GM11168 (cell line): ENCODE data around the gene ULK4.

ENCODE experiments used
- in situ Hi-C: fragments of 300-500 bp; cut with MboI; formaldehyde crosslinking; loops from one replicate; pipeline ENCODE4 v1.12.0; 2022; ENCODE audit warnings: low sequenced_read_pairs; ENCODE audit not compliant: unreplicated experiment

Gene ULK4

DNA sequence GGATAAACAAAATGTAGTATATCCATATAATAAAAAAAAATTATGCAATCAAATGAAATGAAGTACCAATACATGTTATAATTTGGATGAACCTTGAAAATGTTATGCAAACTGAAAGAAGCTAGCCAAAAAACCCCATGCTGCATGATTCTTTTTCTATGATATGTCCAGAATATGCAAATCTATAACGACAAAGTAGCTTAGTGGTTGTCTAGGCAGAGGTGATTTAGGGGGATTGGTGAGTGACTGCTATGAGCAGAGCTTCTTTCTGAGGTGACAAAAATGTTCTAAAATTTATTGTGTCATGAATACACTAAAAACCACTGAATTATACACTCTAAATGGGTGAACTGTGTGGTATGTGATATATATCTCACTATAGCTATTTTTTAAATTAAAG lies 438.0 kb downstream of the ULK4 start:
- in situ Hi-C loops, result no loop called here

DNA sequence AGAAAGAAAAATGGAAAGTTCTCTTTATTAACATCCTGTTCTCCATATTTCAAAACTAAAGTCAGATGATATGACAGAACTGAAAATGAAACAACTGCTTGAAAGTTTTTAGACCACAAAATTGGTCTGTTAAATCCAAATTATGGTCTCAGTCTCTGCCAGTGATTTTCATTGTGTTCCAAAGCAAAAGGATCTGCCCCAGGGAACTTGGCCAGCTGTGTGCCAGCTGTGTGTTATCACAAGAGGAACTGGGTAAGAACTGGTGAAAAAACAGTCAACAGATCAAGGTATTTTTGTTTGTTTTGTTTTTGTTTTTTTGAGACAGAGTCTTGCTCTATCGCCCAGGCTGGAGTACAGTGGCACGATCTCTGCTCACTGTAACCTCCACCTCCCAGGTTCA lies 439.3 kb downstream of the ULK4 start:
- in situ Hi-C loops, result no loop called here

GRCh38 chr3:41521010-41521655 lies 440.8 kb downstream of the ULK4 start:
- in situ Hi-C loops, result no loop called here

DNA sequence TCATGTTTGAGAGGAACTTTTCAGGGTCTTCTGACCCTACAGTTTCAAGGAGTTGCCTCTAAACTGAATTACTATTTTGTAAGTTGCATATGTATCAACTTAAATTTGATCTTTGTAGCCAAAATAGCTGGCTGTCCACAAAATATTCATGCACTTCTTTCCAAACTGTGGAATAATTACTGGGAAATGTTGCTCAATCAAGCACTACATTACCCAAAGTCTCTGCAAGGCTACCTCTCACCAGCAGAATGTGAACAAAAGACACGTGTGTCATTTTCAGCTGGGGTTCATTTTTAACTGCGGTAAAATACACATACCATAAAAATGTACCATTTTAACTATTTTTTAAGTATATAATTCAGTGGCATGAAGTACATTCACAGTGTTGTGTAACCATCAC lies 442.2 kb downstream of the ULK4 start:
- in situ Hi-C loops, result no loop called here

GRCh38 chr3:41518626-41519025 lies 443.3 kb downstream of the ULK4 start:
- in situ Hi-C loops, result no loop called here

DNA sequence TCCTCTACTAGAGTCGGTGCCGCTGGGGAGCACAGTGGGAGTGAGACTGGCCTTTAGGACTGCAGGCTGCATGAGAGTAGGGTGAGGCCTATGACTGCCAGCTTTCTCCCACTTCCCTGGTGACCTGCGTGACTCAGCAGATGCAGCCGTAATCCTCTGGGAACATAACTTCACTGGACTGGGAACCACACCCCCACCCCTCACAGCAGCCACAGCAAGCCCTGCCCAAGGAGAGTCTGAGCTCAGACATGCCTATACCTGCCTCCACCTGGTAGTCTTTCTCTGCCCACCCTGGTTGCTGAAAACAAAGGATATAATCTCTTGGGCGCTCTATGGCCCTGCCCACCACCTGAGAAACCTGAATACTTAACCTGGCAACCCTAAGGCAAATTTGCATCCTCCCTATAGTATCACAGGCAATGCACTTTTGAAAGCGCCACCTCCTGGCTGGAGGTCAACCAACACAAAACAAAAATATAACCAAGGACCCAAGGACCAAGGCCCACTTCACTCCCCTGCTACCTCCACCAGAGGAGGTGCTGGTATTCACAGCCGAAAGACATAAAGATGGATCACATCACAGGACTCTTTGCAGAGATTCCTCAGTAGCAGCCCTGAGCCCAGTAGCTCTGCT lies 453.7 kb downstream of the ULK4 start:
- in situ Hi-C loops, result no loop called here

DNA sequence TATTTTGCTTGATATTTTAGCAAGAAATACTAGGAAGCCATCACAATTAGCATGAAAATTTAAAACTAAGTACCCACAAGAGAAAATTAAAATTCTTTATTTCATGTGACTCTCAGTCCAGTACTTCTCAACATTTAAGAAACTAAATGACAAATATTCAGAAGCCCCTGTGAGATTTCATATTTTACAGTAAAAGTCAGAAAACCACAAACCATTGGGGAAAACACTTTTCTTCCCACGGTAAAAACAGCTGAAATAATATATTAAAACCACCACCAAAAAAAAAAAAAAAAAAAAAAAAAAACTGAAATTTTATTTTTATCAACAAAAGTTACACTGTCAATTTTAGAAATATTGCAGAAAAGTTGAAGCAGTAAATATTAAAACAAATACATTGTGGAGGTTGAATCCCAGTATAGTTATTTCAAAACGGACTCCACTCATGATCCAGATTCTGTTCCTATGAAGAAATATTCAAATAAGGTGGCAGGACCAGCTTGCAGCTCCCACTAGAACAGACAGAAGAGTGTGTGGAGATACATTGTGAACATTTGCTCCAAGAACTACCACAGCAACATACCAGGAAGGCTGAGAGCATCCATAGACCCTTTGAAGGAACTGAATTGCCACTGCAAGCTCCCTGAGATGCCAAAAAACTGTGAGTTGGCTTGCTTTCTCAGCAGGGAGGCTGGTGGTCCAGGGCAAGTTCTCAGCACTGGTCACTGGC lies 454.4 kb downstream of the ULK4 start:
- in situ Hi-C loops, result no loop called here

DNA sequence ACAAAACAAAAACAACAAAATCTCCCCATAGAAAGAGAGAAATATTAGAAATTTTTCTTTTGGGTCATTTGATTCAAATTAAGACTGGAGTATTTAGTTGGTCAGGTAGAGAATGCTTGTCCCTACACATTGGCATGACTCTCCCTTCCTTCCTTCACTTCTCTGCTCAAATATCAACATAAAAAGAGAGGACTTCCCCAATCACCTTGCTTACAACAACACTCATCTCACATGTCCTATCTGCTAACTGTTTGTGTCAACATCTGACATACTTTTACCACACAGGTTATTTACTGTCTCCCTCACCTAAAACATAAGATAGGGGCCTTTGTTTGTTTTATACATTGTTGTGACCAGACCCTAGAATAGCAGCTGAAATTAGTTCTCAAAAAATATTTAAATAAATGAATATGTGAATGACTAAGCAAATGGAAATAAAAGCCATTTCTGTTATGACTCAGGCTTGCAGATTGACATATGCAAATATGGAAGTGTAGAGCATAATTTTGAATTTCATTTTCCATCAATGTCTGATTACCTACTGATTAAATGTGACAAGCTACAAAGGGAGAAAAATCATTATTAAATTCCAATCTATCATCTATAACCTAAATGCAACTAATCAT lies 457.8 kb downstream of the ULK4 start:
- in situ Hi-C loops, result no loop called here

- in situ Hi-C loops, result no loop called here
Measured at GRCh38 chr3:41502481-41502880, 459.4 kb downstream of the ULK4 start.

GRCh38 chr3:41502023-41502422 lies 459.9 kb downstream of the ULK4 start:
- in situ Hi-C loops, result no loop called here

DNA sequence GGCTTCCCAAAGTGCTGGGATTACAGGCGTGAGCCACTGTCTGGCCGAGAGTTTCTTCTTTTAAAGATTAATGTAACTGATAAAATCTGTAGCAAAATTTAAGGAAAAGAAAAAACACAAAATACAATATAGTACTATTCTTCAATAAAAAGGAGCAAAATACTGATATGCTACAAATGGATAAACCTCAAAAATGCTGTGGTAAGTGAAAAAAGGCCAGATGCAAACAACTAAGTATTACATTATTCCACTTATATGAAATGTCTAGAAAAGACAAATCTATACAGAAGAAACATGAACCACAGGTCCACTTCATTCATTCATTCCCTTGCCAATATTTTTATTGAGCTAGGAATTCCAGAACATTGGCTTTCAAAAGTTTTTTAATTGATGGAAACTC lies 463.1 kb downstream of the ULK4 start:
- in situ Hi-C loops, result no loop called here

DNA sequence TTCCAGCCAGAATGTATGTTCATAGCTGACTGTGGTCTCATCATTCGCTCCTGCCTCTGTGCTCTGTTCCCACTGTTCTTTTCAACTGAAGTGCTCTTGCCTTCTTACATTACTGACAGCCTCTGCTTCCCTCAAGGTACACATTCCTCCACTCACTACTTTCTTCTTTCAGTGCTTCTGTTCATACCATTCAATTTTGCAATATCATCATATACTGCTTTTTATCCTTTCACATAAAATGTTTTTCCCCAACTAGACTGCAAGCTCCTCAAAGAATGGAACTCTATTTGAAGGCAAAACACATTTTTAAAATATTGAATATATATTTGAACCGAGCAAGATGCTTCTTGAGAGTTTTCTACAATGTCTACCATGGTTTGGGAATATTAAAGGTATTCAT lies 471.5 kb downstream of the ULK4 start:
- in situ Hi-C loops, result no loop called here

DNA sequence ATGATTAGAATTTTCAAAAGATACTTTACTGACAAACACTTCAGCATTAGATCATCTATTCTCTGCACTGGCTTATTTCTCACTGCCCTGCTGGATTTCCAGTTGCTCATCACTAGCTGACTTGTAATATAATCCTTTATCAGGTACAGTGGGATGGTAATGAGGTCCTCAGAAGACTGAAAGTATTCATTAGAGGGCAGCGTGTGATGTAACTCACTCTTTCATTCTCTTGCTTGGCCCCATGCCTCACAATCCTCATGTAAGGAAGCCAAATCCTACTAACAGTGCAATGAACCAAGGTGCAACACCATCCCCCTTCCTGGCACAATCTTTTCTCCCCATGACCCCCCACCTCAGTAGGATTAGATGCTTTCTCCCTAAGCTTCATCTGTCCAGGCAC lies 472.7 kb downstream of the ULK4 start:
- in situ Hi-C loops, result no loop called here

DNA sequence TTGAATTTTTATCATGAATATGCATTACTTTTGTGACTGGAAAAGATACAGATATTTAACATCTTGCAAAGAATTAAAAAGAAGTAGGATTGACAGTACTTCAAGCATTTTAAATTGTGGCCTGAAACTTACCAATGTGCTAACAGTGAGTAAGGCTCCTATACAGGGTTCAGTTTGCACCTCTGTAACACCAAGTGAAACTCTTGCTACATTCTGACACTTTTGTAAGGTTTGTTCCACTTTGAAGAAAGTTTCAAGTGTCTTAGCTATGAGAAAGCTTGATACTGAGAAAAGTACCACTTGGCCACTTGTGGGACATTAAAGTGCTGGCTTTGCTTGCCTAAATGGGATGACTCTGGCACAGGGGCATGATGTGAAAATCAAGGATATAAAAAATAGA lies 473.4 kb downstream of the ULK4 start:
- in situ Hi-C loops, result no loop called here

- in situ Hi-C loops, result no loop called here
Measured at GRCh38 chr3:41485484-41485883, 476.4 kb downstream of the ULK4 start.

DNA sequence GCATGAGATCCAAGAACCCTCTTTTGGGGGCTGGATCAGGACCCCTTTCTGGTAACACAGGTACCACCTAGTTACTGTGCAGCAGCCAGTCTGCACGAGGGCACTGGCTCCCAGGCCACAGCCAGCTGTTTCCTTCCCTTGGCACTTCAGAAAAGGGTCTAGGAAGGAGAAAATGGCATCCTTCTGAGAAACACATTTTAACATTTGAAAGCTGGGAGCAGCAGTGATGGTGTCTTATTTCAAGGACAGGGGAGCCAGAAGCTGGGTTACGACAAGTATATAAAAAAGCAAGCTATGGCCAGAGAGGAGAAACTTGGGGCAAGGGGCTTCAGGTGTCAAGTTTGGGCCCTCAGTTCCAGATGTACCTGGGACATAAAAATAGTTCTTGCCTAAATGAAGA lies 479.8 kb downstream of the ULK4 start:
- in situ Hi-C loops, result no loop called here

- in situ Hi-C loops, result no loop called here
Measured at GRCh38 chr3:41478278-41478677, 483.6 kb downstream of the ULK4 start.

DNA sequence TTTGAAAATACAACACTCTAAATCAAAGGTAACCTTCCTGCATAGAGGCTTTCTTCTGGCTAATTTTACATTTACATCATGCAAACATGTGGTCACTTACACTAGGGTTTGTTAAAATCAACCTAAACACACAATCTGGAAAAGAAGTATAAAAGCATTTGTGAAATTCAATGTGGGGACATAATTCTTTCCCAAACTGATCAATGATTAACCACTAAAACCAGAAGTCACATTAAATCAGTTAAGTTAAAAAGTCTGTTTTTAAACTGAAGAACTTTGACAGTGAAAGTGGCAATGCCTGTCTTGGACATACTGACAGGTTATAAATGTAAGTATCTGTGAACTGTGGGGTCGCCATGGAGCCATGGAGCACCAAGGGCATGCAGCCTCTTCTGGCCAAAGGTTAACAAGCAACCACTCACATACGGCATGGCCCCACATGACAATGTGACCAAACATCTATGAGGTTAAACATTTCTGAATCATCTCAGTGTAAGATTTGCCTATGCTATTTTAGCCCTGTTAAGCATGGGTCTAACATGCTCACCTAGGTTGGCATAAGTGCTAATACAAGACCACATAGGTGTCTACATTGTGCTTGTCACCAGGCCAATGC lies 484.4 kb downstream of the ULK4 start:
- in situ Hi-C loops, result no loop called here

GRCh38 chr3:41469083-41469482 lies 492.8 kb downstream of the ULK4 start:
- in situ Hi-C loops, result no loop called here

DNA sequence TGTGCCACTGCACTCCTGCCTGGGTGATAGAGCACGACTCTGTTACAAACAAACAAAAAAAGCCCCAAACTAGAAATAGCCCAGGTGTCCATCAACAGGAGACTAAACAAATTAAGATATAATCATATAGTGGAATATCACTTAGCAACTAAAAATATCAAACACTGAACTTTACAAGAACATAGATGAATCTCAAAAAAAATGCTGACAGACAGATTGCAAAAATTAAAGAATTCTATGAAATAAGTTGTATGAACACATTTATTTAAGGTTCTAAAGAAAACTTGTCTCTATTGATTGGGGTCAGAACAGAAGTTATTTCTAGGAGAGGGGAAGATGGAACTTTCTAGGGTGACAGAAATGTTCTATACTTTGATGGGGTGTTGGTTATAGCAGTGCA lies 494.4 kb downstream of the ULK4 start:
- in situ Hi-C loops, result no loop called here

DNA sequence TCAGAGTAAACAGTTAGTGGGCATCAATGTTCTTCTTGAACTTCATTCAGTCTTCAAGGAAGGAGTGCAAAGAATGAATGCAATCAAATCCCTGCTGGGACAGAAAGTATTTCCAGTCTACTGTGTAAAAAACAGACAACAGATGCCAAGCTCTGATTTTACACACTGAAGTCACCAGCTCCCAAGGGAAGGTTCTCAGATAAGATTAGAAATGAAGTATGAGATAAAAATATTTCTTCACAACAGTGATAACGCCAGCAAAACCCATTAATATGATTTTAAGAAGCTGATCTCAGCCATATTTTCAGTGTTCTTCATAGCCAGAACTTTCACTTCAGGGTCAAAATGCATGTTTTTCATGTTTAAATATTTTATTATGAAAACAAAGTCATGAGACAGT lies 497.0 kb downstream of the ULK4 start:
- in situ Hi-C loops, result no loop called here
